ENCODE results near the gene RTKN.

Gene RTKN

DNA sequence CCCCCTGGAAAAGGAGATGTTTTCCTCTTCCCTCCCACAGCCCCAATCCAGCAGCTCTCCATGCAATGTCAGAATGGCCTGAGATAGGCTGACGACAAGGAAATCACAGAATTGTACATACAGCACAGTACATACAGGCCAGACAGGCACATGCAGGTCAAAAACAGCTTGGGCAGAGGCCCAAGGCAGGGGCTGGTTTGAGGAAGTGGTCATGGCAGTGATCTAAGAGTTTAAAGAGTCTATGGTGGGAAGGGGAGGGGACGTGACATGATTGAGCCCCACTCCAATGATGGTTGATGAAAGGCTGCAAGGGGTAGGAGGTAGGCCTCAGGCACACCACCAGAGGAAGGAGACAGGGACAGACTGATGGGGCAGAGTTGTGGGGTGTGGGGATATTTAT lies 65.9 kb downstream of the RTKN start:
- DNase-seq (ENCODE audit: low spot score): no peak
